ENCODE measurements around the gene CDK4.
A peak's percentile ranks its signal among the peaks of the same experiment; 100 is the strongest.

CDK4 gene

GRCh38 chr12:57765698-57766463 lies 13.8 kb upstream of the CDK4 start:
- peak overlapping the region; percentile 77 for H3K27ac Mint-ChIP-seq
- peaks cover 49% of the 10 kb centered on the region for H3K4me1 Mint-ChIP-seq
- peak overlapping the region; percentile 85 for H3K4me3 Mint-ChIP-seq
- peaks cover 19% of the 10 kb centered on the region for H3K27me3 Mint-ChIP-seq
- H3K9me3 Mint-ChIP-seq = no peaks in the 10 kb centered on the region
- ATAC-seq = peak; percentile 25
- peaks cover 30% of the 10 kb centered on the region for H3K36me3 Mint-ChIP-seq

GRCh38 chr12:57765003-57765697 lies 13.0 kb upstream of the CDK4 start:
- Mint-ChIP-seq H3K27ac (peak overlapping the region; percentile 77), H3K4me3 (peak overlapping the region; percentile 85), H3K36me3 (peaks cover 25% of the 10 kb centered on the region), H3K27me3 (peaks cover 19% of the 10 kb centered on the region), H3K4me1 (peaks cover 44% of the 10 kb centered on the region), H3K9me3 (no peaks in the 10 kb centered on the region)
- ATAC-seq = peak; percentile 80

- peak overlapping the region; percentile 85 for H3K4me3 Mint-ChIP-seq
- peaks cover 19% of the 10 kb centered on the region for H3K27me3 Mint-ChIP-seq
- peak; percentile 40 for ATAC-seq
- H3K4me1 Mint-ChIP-seq = peaks cover 48% of the 10 kb centered on the region
- H3K9me3 Mint-ChIP-seq = no peaks in the 10 kb centered on the region
- peaks cover 23% of the 10 kb centered on the region for H3K36me3 Mint-ChIP-seq
- peak overlapping the region; percentile 77 for H3K27ac Mint-ChIP-seq
Observed at GRCh38 chr12:57764662-57765002, 12.5 kb upstream of the CDK4 start.

- Mint-ChIP-seq H3K27me3 (peaks cover 19% of the 10 kb centered on the region), H3K27ac (no peak overlapping the region)
Observed at GRCh38 chr12:57763881-57764661, 12.0 kb upstream of the CDK4 start.

GRCh38 chr12:57762463-57762862 lies 10.4 kb upstream of the CDK4 start:
- Mint-ChIP-seq H3K9me3 (no peaks in the 10 kb centered on the region), H3K4me1 (peaks cover 60% of the 10 kb centered on the region), H3K27ac (no peak overlapping the region), H3K27me3 (peaks cover 19% of the 10 kb centered on the region), H3K4me3 (no peak overlapping the region), H3K36me3 (peaks cover 21% of the 10 kb centered on the region)
- no peak for ATAC-seq

More at GRCh38 chr12:57763881-57764661, 12.0 kb upstream of the CDK4 start:
- no peak for ATAC-seq
- peaks cover 24% of the 10 kb centered on the region for H3K36me3 Mint-ChIP-seq
- no peaks in the 10 kb centered on the region for H3K9me3 Mint-ChIP-seq
- peak overlapping the region; percentile 37 for H3K4me3 Mint-ChIP-seq
- peaks cover 54% of the 10 kb centered on the region for H3K4me1 Mint-ChIP-seq

GRCh38 chr12:57761391-57761998 lies 9.4 kb upstream of the CDK4 start:
- H3K9me3 Mint-ChIP-seq = no peaks in the 10 kb centered on the region
- H3K36me3 Mint-ChIP-seq = peaks cover 21% of the 10 kb centered on the region
- peaks cover 14% of the 10 kb centered on the region for H3K27me3 Mint-ChIP-seq
- H3K4me1 Mint-ChIP-seq = peaks cover 59% of the 10 kb centered on the region
- no peak for ATAC-seq
- no peak overlapping the region for H3K4me3 Mint-ChIP-seq
- no peak overlapping the region for H3K27ac Mint-ChIP-seq

- Mint-ChIP-seq H3K9me3 (no peaks in the 10 kb centered on the region), H3K27ac (no peak overlapping the region), H3K27me3 (peaks cover 7% of the 10 kb centered on the region), H3K4me1 (peaks cover 54% of the 10 kb centered on the region), H3K36me3 (peaks cover 21% of the 10 kb centered on the region), H3K4me3 (no peak overlapping the region)
- no peak for ATAC-seq
Observed at GRCh38 chr12:57760347-57760982, 8.4 kb upstream of the CDK4 start.

- Mint-ChIP-seq H3K27me3 (no peaks in the 10 kb centered on the region), H3K4me3 (no peak overlapping the region), H3K9me3 (no peaks in the 10 kb centered on the region), H3K36me3 (peaks cover 21% of the 10 kb centered on the region), H3K4me1 (peaks cover 49% of the 10 kb centered on the region), H3K27ac (no peak overlapping the region)
- ATAC-seq = no peak
Observed at GRCh38 chr12:57759360-57759980, 7.4 kb upstream of the CDK4 start.

DNA sequence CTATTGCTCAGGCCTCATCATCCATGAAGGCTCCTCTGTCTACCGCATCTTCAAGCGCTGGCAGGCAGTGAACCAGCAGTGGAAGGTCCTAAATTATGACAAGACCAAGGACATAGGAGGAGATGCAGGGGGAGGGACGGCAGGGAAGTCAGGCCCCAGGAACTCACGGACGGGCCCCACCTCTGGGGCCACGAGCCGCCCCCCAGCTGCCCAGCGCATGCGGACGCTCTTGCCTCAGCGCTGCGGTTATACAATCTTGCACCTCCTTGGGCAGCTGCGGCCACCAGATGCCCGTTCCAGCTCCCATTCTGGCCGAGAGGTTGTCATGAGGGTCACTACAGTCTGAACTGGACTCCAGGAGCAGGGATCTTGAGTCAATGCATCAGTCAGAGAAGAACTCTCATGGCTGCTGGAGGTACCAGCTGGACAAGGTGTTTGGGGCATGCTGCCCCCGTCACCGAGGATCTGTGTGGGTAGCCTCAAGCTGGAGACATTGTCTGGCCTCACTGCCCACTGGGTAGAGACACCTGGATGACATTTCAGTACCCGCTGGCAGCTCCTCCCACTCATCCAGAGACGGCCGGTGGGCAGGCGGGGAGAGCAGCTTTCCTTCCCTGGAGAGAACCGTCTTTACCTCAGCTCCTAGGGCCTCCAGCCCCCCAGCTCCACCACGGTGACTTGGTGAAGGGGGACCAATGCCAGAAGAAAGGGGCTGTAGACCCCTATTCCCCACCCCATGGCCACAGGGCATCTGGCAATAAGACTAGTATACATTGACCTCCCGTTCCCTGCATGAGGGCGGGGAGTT lies 6.6 kb upstream of the CDK4 start:
- Mint-ChIP-seq H3K4me1 (peaks cover 51% of the 10 kb centered on the region), H3K27me3 (no peaks in the 10 kb centered on the region), H3K4me3 (no peak overlapping the region), H3K36me3 (peaks cover 21% of the 10 kb centered on the region), H3K27ac (no peak overlapping the region), H3K9me3 (no peaks in the 10 kb centered on the region)
- no peak for ATAC-seq

GRCh38 chr12:57757771-57758170 lies 5.7 kb upstream of the CDK4 start:
- H3K4me3 Mint-ChIP-seq = no peak overlapping the region
- H3K36me3 Mint-ChIP-seq = peaks cover 21% of the 10 kb centered on the region
- H3K27ac Mint-ChIP-seq = no peak overlapping the region
- no peak for ATAC-seq
- H3K27me3 Mint-ChIP-seq = no peaks in the 10 kb centered on the region
- H3K4me1 Mint-ChIP-seq = peaks cover 61% of the 10 kb centered on the region
- H3K9me3 Mint-ChIP-seq = no peaks in the 10 kb centered on the region

GRCh38 chr12:57756406-57757341 lies 4.6 kb upstream of the CDK4 start:
- peaks cover 67% of the 10 kb centered on the region for H3K4me1 Mint-ChIP-seq
- peak; percentile 18 for ATAC-seq
- peak overlapping the region; percentile 87 for H3K4me3 Mint-ChIP-seq
- H3K27ac Mint-ChIP-seq = peak overlapping the region; percentile 76
- H3K36me3 Mint-ChIP-seq = peaks cover 22% of the 10 kb centered on the region
- H3K9me3 Mint-ChIP-seq = no peaks in the 10 kb centered on the region
- no peaks in the 10 kb centered on the region for H3K27me3 Mint-ChIP-seq

DNA sequence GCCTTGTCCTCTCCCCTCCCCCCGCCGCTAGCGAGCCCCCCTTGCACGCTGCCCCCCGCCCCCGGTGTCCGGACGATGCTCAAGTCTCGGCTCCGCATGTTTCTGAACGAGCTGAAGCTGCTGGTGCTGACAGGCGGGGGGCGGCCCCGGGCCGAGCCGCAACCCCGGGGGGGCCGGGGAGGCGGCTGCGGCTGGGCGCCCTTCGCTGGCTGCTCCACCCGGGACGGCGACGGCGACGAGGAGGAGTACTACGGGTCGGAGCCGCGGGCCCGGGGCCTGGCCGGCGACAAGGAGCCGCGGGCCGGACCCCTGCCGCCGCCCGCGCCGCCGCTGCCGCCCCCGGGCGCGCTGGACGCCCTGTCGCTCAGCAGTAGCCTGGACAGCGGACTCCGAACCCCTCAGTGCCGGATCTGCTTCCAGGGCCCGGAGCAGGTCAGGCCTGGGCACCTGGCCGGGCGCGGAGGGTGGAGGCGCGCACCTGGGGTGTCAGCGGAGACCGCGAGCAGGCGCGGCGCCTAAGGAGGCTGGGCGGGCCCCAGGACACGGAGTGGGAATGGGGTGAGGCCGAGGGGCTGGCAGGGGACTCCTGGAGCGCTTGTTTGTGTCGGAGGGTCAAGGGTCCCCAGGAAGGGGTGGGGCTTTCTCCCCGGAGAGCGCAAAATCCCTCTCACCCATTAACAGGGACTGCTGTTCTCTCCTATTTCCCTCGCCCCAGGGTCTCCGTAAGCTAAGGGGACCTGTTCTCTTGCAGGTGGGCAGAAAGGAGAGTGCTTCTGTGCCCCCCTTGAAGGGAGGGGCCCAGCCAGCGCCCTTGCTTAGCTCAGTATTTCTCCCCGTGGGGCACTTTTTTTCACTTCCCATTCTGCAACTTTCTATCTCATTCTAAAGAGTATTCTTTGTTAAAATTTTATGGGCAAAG lies 3.6 kb upstream of the CDK4 start:
- peak overlapping the region; percentile 76 for H3K27ac Mint-ChIP-seq
- peak overlapping the region; percentile 87 for H3K4me3 Mint-ChIP-seq
- no peaks in the 10 kb centered on the region for H3K9me3 Mint-ChIP-seq
- peak; percentile 5 for ATAC-seq
- peaks cover 24% of the 10 kb centered on the region for H3K36me3 Mint-ChIP-seq
- H3K27me3 Mint-ChIP-seq = no peaks in the 10 kb centered on the region
- peaks cover 68% of the 10 kb centered on the region for H3K4me1 Mint-ChIP-seq
